Upper lobe of left lung (tissue), 6 donors: ENCODE data around the gene TAGLN2. TPM values are rescaled to one million over a fixed set of nuclear protein-coding genes. Genes with fewer than 3 reads are reported as not detected.

Experiments
- ATAC-seq, 2 donors: fragments of 200-7000 bp; cut with Tn5 transposase; one replicate each; pipeline ENCODE4 v1.9.1; 2022; ENCODE audit warnings: mild to moderate bottlenecking in 2 of 2, moderate library complexity in 2 of 2; ENCODE audit not compliant: low FRiP score in 2 of 2
- DNase-seq, 2 donors: peaks; one replicate each; pipeline ENCODE4 v3.0.0-alpha.2; 2019 to 2020
- H3K27ac ChIP-seq, 4 donors: fragments of 200-600 bp; sonication (generic); one replicate each; pipeline ENCODE4 v1.5.1; 2016 to 2019
- H3K27me3 ChIP-seq, 4 donors: fragments of 200-600 bp; sonication (generic); one replicate each; pipeline ENCODE4 v1.5.1; 2017 to 2019
- H3K36me3 ChIP-seq, 4 donors: fragments of 200-600 bp; sonication (generic); one replicate each; pipeline ENCODE4 v1.5.1; 2016 to 2019
- H3K4me1 ChIP-seq, 4 donors: fragments of 200-600 bp; sonication (generic); one replicate each; pipeline ENCODE4 v1.5.1; 2018 to 2019
- H3K4me3 ChIP-seq, 4 donors: fragments of 200-600 bp; sonication (generic); one replicate each; pipeline ENCODE4 v1.5.1; 2017 to 2019; ENCODE audit warnings: mild to moderate bottlenecking in 2 of 4, moderate library complexity in 1 of 4
- H3K9me3 ChIP-seq, 4 donors: fragments of 200-600 bp; sonication (generic); one replicate each; pipeline ENCODE4 v1.5.1; 2018 to 2019
- CTCF ChIP-seq, 6 experiments: fragments of 450-650 bp in 4 of 6; fragments of 200-600 bp in 2 of 6; sonication (generic) in 2 of 6; IDR thresholded peaks; one replicate each; pipeline ENCODE4 v1.5.1; 2016 to 2019; ENCODE audit warnings: antibody characterized with exemption in 6 of 6
- EP300 ChIP-seq, 4 donors: sonication (generic); formaldehyde crosslinking; IDR thresholded peaks; one replicate each; pipeline ENCODE4 v1.5.1; 2017; ENCODE audit warnings: antibody characterized with exemption in 4 of 4, control low read depth in 2 of 4
- POLR2A ChIP-seq, 4 donors: fragments of 450-650 bp; IDR thresholded peaks; one replicate each; pipeline ENCODE4 v1.5.1; 2016 to 2017; ENCODE audit warnings: antibody characterized with exemption in 4 of 4, mild to moderate bottlenecking in 2 of 4
- POLR2AphosphoS5 ChIP-seq, 2 donors: sonication (generic); formaldehyde crosslinking; IDR thresholded peaks; one replicate each; pipeline ENCODE4 v1.5.1; 2017; ENCODE audit warnings: antibody characterized with exemption in 2 of 2
- WGBS, 2 donors: methylation state at CpG; one replicate each; pipeline ENCODE4 v1.1.5; 2017 to 2018; 5-methylcytosine and 5-hydroxymethylcytosine counted together
- total RNA-seq, 6 donors: library from RNA; depleted of rRNA in 4 of 6; stranded (reverse); fragments of >200 nt in 4 of 6; gene quantifications; one replicate each; pipeline versions ENCODE4 v1.1.0 to v1.2.1, GENCODE V29; 2016 to 2021
- donor health status: DM: no; HTN: no; CAD: no; lungs with moderate emphysema.
- donor health status: DM: no; HTN: yes; CAD: no; lungs with severe emphysema.

TAGLN2 gene
- total RNA-seq, 6 donors from 2014 or later, result 167 to 1,014 (median 605) TPM

GRCh38 chr1:159970932-159971342 is 45.6 kb upstream of the TAGLN2 start:
- Histone ChIP-seq H3K36me3 (no peaks in the 10 kb centered on the region), H3K9me3 (no peaks in the 10 kb centered on the region), H3K27ac (no peak overlapping the region), H3K27me3 (no peaks in the 10 kb centered on the region), H3K4me1 (no peaks in the 10 kb centered on the region), H3K4me3 (no peak overlapping the region)
- TF ChIP-seq CTCF (IDR thresholded peaks at IDR 0.05) (no peak), POLR2A (IDR thresholded peaks at IDR 0.05) (no peak), POLR2AphosphoS5 (IDR thresholded peaks at IDR 0.05) (no peak), EP300 (IDR thresholded peaks at IDR 0.05) (no peak)
- ATAC-seq (no peak), DNase-seq (no peak)
- 57 to 64% methylated on average over 8 to 9 of the region's 9 CpGs for WGBS, 2 donors

DNA sequence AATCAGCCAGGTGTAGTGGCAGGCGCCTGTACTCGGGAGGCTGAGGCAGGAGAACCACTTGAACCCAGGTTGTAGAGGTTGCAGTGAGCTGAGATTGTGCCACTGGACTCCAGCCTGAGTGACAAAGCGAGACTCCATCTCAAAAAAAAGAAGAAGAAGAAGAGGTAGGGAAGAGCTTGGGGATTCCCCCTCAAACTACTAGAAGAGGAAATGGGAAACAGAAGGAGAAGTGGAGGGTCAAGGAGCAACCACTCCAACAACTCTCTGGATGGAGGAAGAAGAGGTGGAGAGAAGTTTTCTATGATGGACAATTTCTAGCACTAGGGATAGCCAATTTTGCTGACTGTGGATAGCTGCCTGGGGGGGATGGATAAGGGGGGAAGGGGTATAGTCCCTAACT is 43.6 kb upstream of the TAGLN2 start:
- Histone ChIP-seq H3K9me3 (no peaks in the 10 kb centered on the region), H3K27me3 (no peaks in the 10 kb centered on the region), H3K4me1 (no peaks in the 10 kb centered on the region), H3K4me3 (no peak overlapping the region), H3K27ac (no peak overlapping the region), H3K36me3 (no peaks in the 10 kb centered on the region)
- ATAC-seq (no peak), DNase-seq (no peak)
- TF ChIP-seq EP300 (IDR thresholded peaks at IDR 0.05) (no peak), POLR2A (IDR thresholded peaks at IDR 0.05) (no peak), CTCF (IDR thresholded peaks at IDR 0.05) (no peak), POLR2AphosphoS5 (IDR thresholded peaks at IDR 0.05) (no peak)
- 89 to 95% methylated on average over 3 of the region's 3 CpGs for WGBS, 2 donors

DNA sequence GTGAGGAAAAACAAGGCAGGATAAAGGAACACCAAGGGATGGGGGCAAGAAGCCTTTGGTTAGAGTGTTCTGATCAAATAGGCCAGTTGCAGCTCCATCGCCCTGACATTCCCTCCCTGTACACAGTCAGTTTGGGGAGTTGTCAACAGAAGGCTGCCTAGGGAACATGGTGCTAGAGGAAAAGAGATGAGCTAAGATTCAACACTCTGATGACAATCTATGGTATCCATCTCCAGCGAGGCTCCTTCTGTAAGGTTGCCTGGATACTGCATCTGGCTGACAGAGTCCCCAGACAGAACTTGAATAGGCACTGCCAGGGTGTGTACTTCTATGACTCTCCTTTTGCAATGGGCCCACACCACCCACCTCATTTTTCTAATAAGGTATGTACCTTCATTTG is 40.0 kb upstream of the TAGLN2 start:
- Histone ChIP-seq H3K36me3 (no peaks in the 10 kb centered on the region), H3K27ac (no peak overlapping the region), H3K27me3 (no peaks in the 10 kb centered on the region), H3K4me3 (no peak overlapping the region), H3K4me1 (no peaks in the 10 kb centered on the region), H3K9me3 (no peaks in the 10 kb centered on the region)
- TF ChIP-seq POLR2AphosphoS5 (IDR thresholded peaks at IDR 0.05) (no peak), CTCF (IDR thresholded peaks at IDR 0.05) (no peak), EP300 (IDR thresholded peaks at IDR 0.05) (no peak), POLR2A (IDR thresholded peaks at IDR 0.05) (no peak)
- WGBS, 2 donors, result 89 to 92% methylated on average over 2 of the region's 2 CpGs
- no peak for ATAC-seq
- no peak for DNase-seq

GRCh38 chr1:159964144-159964543 is 38.8 kb upstream of the TAGLN2 start:
- H3K4me3 ChIP-seq, result no peak overlapping the region
- no peak for ATAC-seq
- 67 to 76% methylated on average over 3 of the region's 3 CpGs for WGBS, 2 donors
- no peak for DNase-seq
- no peaks in the 10 kb centered on the region for H3K4me1 ChIP-seq
- H3K9me3 ChIP-seq, result no peaks in the 10 kb centered on the region
- no peak overlapping the region for H3K27ac ChIP-seq
- H3K27me3 ChIP-seq, result no peaks in the 10 kb centered on the region
- no peaks in the 10 kb centered on the region for H3K36me3 ChIP-seq
- TF ChIP-seq POLR2A (IDR thresholded peaks at IDR 0.05), result no peak
- no peak for TF ChIP-seq EP300 (IDR thresholded peaks at IDR 0.05)
- TF ChIP-seq CTCF (IDR thresholded peaks at IDR 0.05), result no peak
- TF ChIP-seq POLR2AphosphoS5 (IDR thresholded peaks at IDR 0.05), result no peak

DNA sequence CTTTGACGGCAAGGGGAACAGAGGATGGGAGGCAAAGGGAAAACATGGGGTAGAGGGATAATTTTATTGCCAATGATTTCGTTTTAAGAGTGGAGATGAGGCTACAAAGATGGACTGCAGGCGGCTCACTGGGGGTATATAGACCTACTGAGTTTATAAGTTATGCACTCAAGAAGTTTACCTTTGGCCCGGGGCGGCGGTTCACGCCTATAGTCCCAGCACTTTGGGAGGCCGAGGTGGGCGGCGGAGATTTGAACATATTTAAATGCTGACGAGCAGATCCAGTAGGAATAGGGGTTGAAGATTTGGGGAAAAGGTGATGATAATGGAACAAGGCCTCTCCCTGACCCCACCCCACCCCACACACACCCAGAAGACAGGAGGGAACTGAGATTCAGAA is 36.9 kb upstream of the TAGLN2 start:
- no peak overlapping the region for H3K4me3 ChIP-seq
- 92 to 93% methylated on average over 11 of the region's 11 CpGs for WGBS, 2 donors
- TF ChIP-seq EP300 (IDR thresholded peaks at IDR 0.05), result no peak
- TF ChIP-seq CTCF (IDR thresholded peaks at IDR 0.05), result no peak
- no peak for TF ChIP-seq POLR2A (IDR thresholded peaks at IDR 0.05)
- TF ChIP-seq POLR2AphosphoS5 (IDR thresholded peaks at IDR 0.05), result no peak
- no peak overlapping the region for H3K27ac ChIP-seq
- H3K27me3 ChIP-seq, result no peaks in the 10 kb centered on the region
- no peaks in the 10 kb centered on the region for H3K36me3 ChIP-seq
- no peaks in the 10 kb centered on the region for H3K4me1 ChIP-seq
- no peaks in the 10 kb centered on the region for H3K9me3 ChIP-seq
- no peak for DNase-seq
- ATAC-seq, result no peak
